Endometrial microvascular endothelial cells (primary cell): Measurements from ENCODE around the gene ZDHHC14. TPM values are rescaled to one million over a fixed set of nuclear protein-coding genes. Genes with fewer than 3 reads are reported as not detected.
"Not testable (repeated sequence)": the region's sequence is repeated elsewhere in the genome, so short reads cannot be mapped to it uniquely, and the experiment has no call there.

ENCODE experiments used
- in situ Hi-C: cut with HindIII; loops from 2 replicates; pipeline ENCODE4 v1.10.0; 2017; ENCODE audit warnings: low sequenced_read_pairs, low pct_unique_long_range_greater_than_20kb; ENCODE audit errors: inconsistent ontology term
- total RNA-seq: library from RNA; depleted of rRNA; stranded (reverse); fragments of >200 nt; gene quantifications from one replicate; pipeline ENCODE4 v1.2.3, GENCODE V29; 2015; ENCODE audit errors: inconsistent ontology term

The ZDHHC14 gene
- total RNA-seq, 1 donor from 2014 or later: 16.4 TPM

- in situ Hi-C loops: no loop called here
Measured at GRCh38 chr6:157674061-157674460, 293.1 kb downstream of the ZDHHC14 start.

- in situ Hi-C loops: no loop called here
Measured at GRCh38 chr6:157675831-157676230, 294.8 kb downstream of the ZDHHC14 start.

GRCh38 chr6:157676241-157676640 lies 295.3 kb downstream of the ZDHHC14 start:
- in situ Hi-C loops: no loop called here

GRCh38 chr6:157677235-157677634 lies 296.2 kb downstream of the ZDHHC14 start:
- in situ Hi-C loops: no loop called here

GRCh38 chr6:157679605-157680580 lies 298.9 kb downstream of the ZDHHC14 start:
- in situ Hi-C loops: no loop called here

GRCh38 chr6:157681041-157681650 lies 300.2 kb downstream of the ZDHHC14 start:
- in situ Hi-C loops: no loop called here

- in situ Hi-C loops: no loop called here
Measured at GRCh38 chr6:157682856-157683481, 302.0 kb downstream of the ZDHHC14 start.

- in situ Hi-C loops: no loop called here
Measured at GRCh38 chr6:157683707-157684106, 302.7 kb downstream of the ZDHHC14 start.

- in situ Hi-C loops: no loop called here
Measured at GRCh38 chr6:157684620-157685299, 303.8 kb downstream of the ZDHHC14 start.

- in situ Hi-C loops: no loop called here
Measured at GRCh38 chr6:157685596-157686280, 304.7 kb downstream of the ZDHHC14 start.

- in situ Hi-C loops: no loop called here
Measured at GRCh38 chr6:157688275-157688959, 307.4 kb downstream of the ZDHHC14 start.

- in situ Hi-C loops: no loop called here
Measured at GRCh38 chr6:157688960-157689599, 308.1 kb downstream of the ZDHHC14 start.

- in situ Hi-C loops: no loop called here
Measured at GRCh38 chr6:157689875-157690274, 308.9 kb downstream of the ZDHHC14 start.

- in situ Hi-C loops: no loop called here
Measured at GRCh38 chr6:157690441-157691210, 309.6 kb downstream of the ZDHHC14 start.

GRCh38 chr6:157691621-157692020 lies 310.6 kb downstream of the ZDHHC14 start:
- in situ Hi-C loops: not testable (repeated sequence)

GRCh38 chr6:157693867-157694266 lies 312.9 kb downstream of the ZDHHC14 start:
- in situ Hi-C loops: no loop called here
